HepG2 (cell line): ENCODE data around the gene FGD6. TPM values are rescaled to one million over a fixed set of nuclear protein-coding genes. Genes with fewer than 3 reads are reported as not detected.

Experiments
- ATF7-NPFF ChIP-seq: sonication (generic); formaldehyde crosslinking; IDR thresholded peaks from 2 replicates; pipeline ENCODE4 v1.8.1; 2023; ENCODE audit warnings: mild to moderate bottlenecking, low read depth, missing genetic modification reagents, moderate library complexity
- DZIP1 ChIP-seq: sonication (generic); formaldehyde crosslinking; IDR thresholded peaks from 2 replicates; pipeline ENCODE4 v1.5.0; 2020; ENCODE audit warnings: mild to moderate bottlenecking, missing genetic modification reagents
- KDM2A ChIP-seq: sonication (generic); formaldehyde crosslinking; IDR thresholded peaks from 2 replicates; pipeline ENCODE4 v1.4.0; 2020; ENCODE audit warnings: low read depth, missing genetic modification reagents, borderline replicate concordance
- MXI1 ChIP-seq: IDR thresholded peaks from 3 replicates; pipeline ENCODE4 v1.6.1; 2012; ENCODE audit warnings: low read depth, low read length, inconsistent platforms, borderline replicate concordance
- SMAD3 ChIP-seq: sonication (generic); formaldehyde crosslinking; IDR thresholded peaks from 2 replicates; pipeline ENCODE4 v1.4.0; 2020; ENCODE audit warnings: missing genetic modification reagents
- ZNF235 ChIP-seq: sonication (generic); formaldehyde crosslinking; IDR thresholded peaks from 2 replicates; pipeline ENCODE4 v1.8.1; 2023; ENCODE audit warnings: mild to moderate bottlenecking, missing genetic modification reagents, borderline replicate concordance
- ZNF280B ChIP-seq: sonication (generic); formaldehyde crosslinking; IDR thresholded peaks from 2 replicates; pipeline ENCODE4 v1.5.0; 2020; ENCODE audit warnings: missing genetic modification reagents, mild to moderate bottlenecking, borderline replicate concordance
- ZNF431 ChIP-seq: sonication (generic); formaldehyde crosslinking; IDR thresholded peaks from 2 replicates; pipeline ENCODE4 v1.9.0; 2022; ENCODE audit warnings: missing genetic modification reagents, low read depth, mild to moderate bottlenecking, borderline replicate concordance
- ZNF747 ChIP-seq: sonication (generic); formaldehyde crosslinking; IDR thresholded peaks from 2 replicates; pipeline ENCODE4 v1.8.1; 2023; ENCODE audit warnings: missing genetic modification reagents, mild to moderate bottlenecking, borderline replicate concordance
- ZNF850 ChIP-seq: sonication (generic); formaldehyde crosslinking; conservative IDR thresholded peaks from 2 replicates; pipeline ENCODE4 v1.9.0; 2021; ENCODE audit warnings: mild to moderate bottlenecking, missing genetic modification reagents
- ZSCAN21 ChIP-seq: sonication (generic); formaldehyde crosslinking; IDR thresholded peaks from 2 replicates; pipeline ENCODE4 v1.8.0; 2022; ENCODE audit warnings: mild to moderate bottlenecking, missing genetic modification reagents, moderate library complexity, borderline replicate concordance
- polyA plus RNA-seq, 8 experiments: library from polyadenylated mRNA; depleted of rRNA in 3 of 8; stranded (reverse) in 7 of 8; unstranded in 1 of 8; fragments of >200 nt; fragmentation: Illumina TruSeq in 4 of 8; extraction: Trizol in 4 of 8; gene quantifications; 2 replicates each; pipeline versions ENCODE4 v1.2.1 to v1.2.3, GENCODE V29; 2011 to 2016; ENCODE audit warnings: low read depth in 4 of 8, missing spikeins in 1 of 8, mixed read lengths in 1 of 8; ENCODE audit not compliant: insufficient read depth in 1 of 8
- total RNA-seq, 5 experiments: library from RNA; depleted of rRNA; stranded (reverse); fragments of >200 nt; fragmentation: Illumina TruSeq; extraction: Trizol; gene quantifications; 2 replicates each; pipeline ENCODE4 v1.2.3, GENCODE V29; 2016; ENCODE audit warnings: low read depth in 1 of 5
- TF ChIP-seq, protein P1 (sequence below): sonication (generic); formaldehyde crosslinking; conservative IDR thresholded peaks from 2 replicates; pipeline ENCODE4 v1.4.0; 2020; ENCODE audit warnings: missing genetic modification reagents
- TF ChIP-seq, protein P2 (sequence below): sonication (generic); formaldehyde crosslinking; IDR thresholded peaks from 2 replicates; pipeline ENCODE4 v1.5.1; 2020; ENCODE audit warnings: missing genetic modification reagents, mild to moderate bottlenecking, borderline replicate concordance

Gene FGD6
- total and polyA plus RNA-seq, 2 of the 13 experiments (the other 11 are each of a cell fraction or from before 2014, with no cell fraction given), result 2.2 to 4.3 TPM

- TF ChIP-seq ZNF280B (CRISPR knock-in tag) (no peak), ZNF850 (CRISPR knock-in tag) (no peak), ATF7-NPFF (no peak), SMAD3 (CRISPR knock-in tag) (no peak), ZNF747 (CRISPR knock-in tag) (no peak), ZNF431 (0 out of 2 replicates have a peak, but pooled peaks have one; percentile 65), MXI1 (no peak), DZIP1 (no peak; the same call in 1 of the 2 replicates), KDM2A (no peak), ZNF235 (CRISPR knock-in tag) (0 out of 2 replicates have a peak, but pooled peaks have one; percentile 75), ZSCAN21 (CRISPR knock-in tag) (no peak)
- TF ChIP-seq, protein P1, sequence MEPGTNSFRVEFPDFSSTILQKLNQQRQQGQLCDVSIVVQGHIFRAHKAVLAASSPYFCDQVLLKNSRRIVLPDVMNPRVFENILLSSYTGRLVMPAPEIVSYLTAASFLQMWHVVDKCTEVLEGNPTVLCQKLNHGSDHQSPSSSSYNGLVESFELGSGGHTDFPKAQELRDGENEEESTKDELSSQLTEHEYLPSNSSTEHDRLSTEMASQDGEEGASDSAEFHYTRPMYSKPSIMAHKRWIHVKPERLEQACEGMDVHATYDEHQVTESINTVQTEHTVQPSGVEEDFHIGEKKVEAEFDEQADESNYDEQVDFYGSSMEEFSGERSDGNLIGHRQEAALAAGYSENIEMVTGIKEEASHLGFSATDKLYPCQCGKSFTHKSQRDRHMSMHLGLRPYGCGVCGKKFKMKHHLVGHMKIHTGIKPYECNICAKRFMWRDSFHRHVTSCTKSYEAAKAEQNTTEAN (CRISPR knock-in tag), result no peak
- TF ChIP-seq, protein P2, sequence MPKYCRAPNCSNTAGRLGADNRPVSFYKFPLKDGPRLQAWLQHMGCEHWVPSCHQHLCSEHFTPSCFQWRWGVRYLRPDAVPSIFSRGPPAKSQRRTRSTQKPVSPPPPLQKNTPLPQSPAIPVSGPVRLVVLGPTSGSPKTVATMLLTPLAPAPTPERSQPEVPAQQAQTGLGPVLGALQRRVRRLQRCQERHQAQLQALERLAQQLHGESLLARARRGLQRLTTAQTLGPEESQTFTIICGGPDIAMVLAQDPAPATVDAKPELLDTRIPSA, result 0 out of 2 replicates have a peak, but pooled peaks have one; percentile 50
Observed at GRCh38 chr12:95216711-95217376, 423 bp downstream of the FGD6 start (continued).
